Measurements from ENCODE around the gene RSPRY1. TPM values are rescaled to one million over a fixed set of nuclear protein-coding genes. Genes with fewer than 3 reads are reported as not detected.

Gene RSPRY1
- total and polyA plus RNA-seq, 2 of the 8 experiments (the other 6 are each of a cell fraction or from before 2014, with no cell fraction given) = 11.5 to 32.5 TPM

GRCh38 chr16:57167953-57168352, 18.2 kb upstream of the RSPRY1 start:
- Histone ChIP-seq H3K23me2 (ENCODE audit: low read depth, low read length) (no peaks in the 10 kb centered on the region), H3K79me1 (ENCODE audit: low read depth, low read length) (no peaks in the 10 kb centered on the region), H3K18ac (ENCODE audit: extremely low read depth, low read length) (no peak overlapping the region), H2BK12ac (ENCODE audit: low read depth, low read length) (no peak overlapping the region), H2BK120ac (replicated peaks; ENCODE audit: low read depth, low read length) (no peak overlapping the region), H4K8ac (ENCODE audit: extremely low read depth, insufficient read depth, low read length) (no peak overlapping the region), H3K27ac (ENCODE audit: low read depth, low read length) (no peak overlapping the region), H3K9me3 (ENCODE audit: insufficient read depth in 2 of 2, low read depth in 1 of 2, low read length in 1 of 2) (no peaks in the 10 kb centered on the region), H3K4me3 (ENCODE audit: extremely low read depth in 1 of 4, insufficient read depth in 2 of 4, low read depth in 3 of 4, low read length in 4 of 4) (no peak overlapping the region), H3K4me2 (ENCODE audit: insufficient read depth in 1 of 2, low read depth in 2 of 2, low read length in 2 of 2) (no peak overlapping the region), H4K91ac (replicated peaks; ENCODE audit: insufficient read length, low read length) (no peak overlapping the region), H2AFZ (ENCODE audit: low read length) (no peak overlapping the region), H3K4ac (replicated peaks; ENCODE audit: insufficient read length, low read depth, low read length) (no peak overlapping the region), H2BK20ac (ENCODE audit: low read length) (no peak overlapping the region), H4K5ac (ENCODE audit: insufficient read length, low read depth, low read length) (no peak overlapping the region), H3K14ac (ENCODE audit: insufficient read length) (no peak overlapping the region), H3K79me2 (ENCODE audit: control insufficient read depth in 1 of 2, insufficient read depth in 2 of 2, low read length in 2 of 2) (no peaks in the 10 kb centered on the region), H3K9ac (replicated peaks in 1 of 4; ENCODE audit: extremely low read depth in 1 of 4, low read depth in 3 of 4, low read length in 3 of 4) (no peak overlapping the region), H2BK5ac (ENCODE audit: low read depth, low read length) (no peak overlapping the region), H3K4me1 (replicated peaks in 1 of 4; ENCODE audit: control insufficient read depth in 3 of 4, insufficient read depth in 4 of 4, low read length in 3 of 4) (no peaks in the 10 kb centered on the region), H3K23ac (ENCODE audit: insufficient read length) (no peak overlapping the region), H3K56ac (replicated peaks; ENCODE audit: insufficient read length, low read depth, low read length) (no peak overlapping the region), H2BK15ac (ENCODE audit: low read length) (no peak overlapping the region), H4K20me1 (replicated peaks in 1 of 2; ENCODE audit: control insufficient read depth in 1 of 2, insufficient read depth in 2 of 2, low read length in 2 of 2) (peaks cover 0 to 1% of the 10 kb centered on the region in 2 experiments), H2AK5ac (ENCODE audit: low read depth, low read length) (no peak overlapping the region), H3K36me3 (ENCODE audit: control insufficient read depth in 2 of 4, insufficient read depth in 4 of 4, low read length in 3 of 4) (peaks cover 18 to 76% (median 66%) of the 10 kb centered on the region in 4 experiments), H3K27me3 (replicated peaks in 1 of 4; ENCODE audit: control insufficient read depth in 3 of 4, extremely low read depth in 1 of 4, insufficient read depth in 3 of 4, low read length in 3 of 4) (no peaks in the 10 kb centered on the region)
- DNase-seq (ENCODE audit: low read depth in 1 of 2, low spot score in 2 of 2) = no peak
- no peak for FAIRE-seq
- ChIA-PET POLR2A (ENCODE audit: partially characterized antibody) (no interaction called here), CTCF (ENCODE audit: partially characterized antibody) (interaction anchor here (0.9 to 1.9 kb wide), 4 partner anchors 11 to 191 kb away, joined by 3 to 10 read pairs (median 4); no protein-coding TSS in a partner anchor)
- WGBS, 2 experiments (ENCODE audit: extremely low coverage in 1 of 2, insufficient coverage in 1 of 2, insufficient read length in 1 of 2, insufficient replicate concordance in 2 of 2, low coverage in 1 of 2, low lambda C conversion rate in 2 of 2, missing lambda C conversion rate in 1 of 2) = 81% methylated on average over 4 of the region's 4 CpGs; no CpG with 5 or more reads in 1 of the 2 experiments
- peak in 2 of 3 experiments; percentile 41 to 49; a peak in 2 of 4 replicates for TF ChIP-seq CTCF (IDR thresholded peaks at IDR 0.05; ENCODE audit: control extremely low read depth in 1 of 3, insufficient read depth in 1 of 3, low read depth in 1 of 3, low read length in 3 of 3)

All from H1 (cell line).